ENCODE results near the gene EDA.

- no peak for TF ChIP-seq CTCF (IDR thresholded peaks at IDR 0.05)
- TF ChIP-seq ZFX (IDR thresholded peaks at IDR 0.05; ENCODE audit: borderline replicate concordance) = no peak
These were observed 125.8 kb downstream of the EDA start for GRCh38 chrX:69741721-69742120.
